Mesodermal cell (in vitro differentiated cells): ENCODE measurements around the gene SFTPD.

Experiments used
- H3K27ac ChIP-seq: 2 replicates; pipeline ENCODE4 v1.7.0; 2013; ENCODE audit warnings: mild to moderate bottlenecking, low read depth, low read length, moderate library complexity; ENCODE audit not compliant: severe bottlenecking
- H3K36me3 ChIP-seq: 2 replicates; pipeline ENCODE4 v1.7.1; 2013; ENCODE audit warnings: mild to moderate bottlenecking, low read length, moderate library complexity; ENCODE audit not compliant: control insufficient read depth, insufficient read depth
- H3K4me1 ChIP-seq: one replicate; pipeline ENCODE4 v1.7.1; 2013; ENCODE audit warnings: mild to moderate bottlenecking, low read length; ENCODE audit not compliant: insufficient read depth, control insufficient read depth, poor library complexity, severe bottlenecking
- H3K4me3 ChIP-seq: 2 replicates; pipeline ENCODE4 v1.7.0; 2013; ENCODE audit warnings: low read length, control low read depth, mild to moderate bottlenecking; ENCODE audit not compliant: insufficient read depth, poor library complexity, severe bottlenecking; ENCODE audit errors: extremely low read depth
- H3K9me3 ChIP-seq: 2 replicates; pipeline ENCODE4 v1.7.1; 2013; ENCODE audit warnings: mild to moderate bottlenecking, low read length, moderate library complexity; ENCODE audit not compliant: control insufficient read depth
- WGBS, 2 experiments: methylation state at CpG; one replicate each; pipeline ENCODE4 v1.1.5; 2013; ENCODE audit warnings: missing lambda C conversion rate in 2 of 2; ENCODE audit not compliant: insufficient coverage in 2 of 2; 5-methylcytosine and 5-hydroxymethylcytosine counted together

Gene SFTPD

GRCh38 chr10:79981450-79982361, 32.8 kb upstream of the SFTPD start:
- Histone ChIP-seq H3K4me1 (peaks cover 8% of the 10 kb centered on the region), H3K9me3 (no peaks in the 10 kb centered on the region), H3K27ac (no peak overlapping the region), H3K36me3 (no peaks in the 10 kb centered on the region), H3K4me3 (peak overlapping the region; percentile 63)
- 0 to 2% methylated on average over 55 to 81 of the region's 89 CpGs for WGBS, 2 experiments

DNA sequence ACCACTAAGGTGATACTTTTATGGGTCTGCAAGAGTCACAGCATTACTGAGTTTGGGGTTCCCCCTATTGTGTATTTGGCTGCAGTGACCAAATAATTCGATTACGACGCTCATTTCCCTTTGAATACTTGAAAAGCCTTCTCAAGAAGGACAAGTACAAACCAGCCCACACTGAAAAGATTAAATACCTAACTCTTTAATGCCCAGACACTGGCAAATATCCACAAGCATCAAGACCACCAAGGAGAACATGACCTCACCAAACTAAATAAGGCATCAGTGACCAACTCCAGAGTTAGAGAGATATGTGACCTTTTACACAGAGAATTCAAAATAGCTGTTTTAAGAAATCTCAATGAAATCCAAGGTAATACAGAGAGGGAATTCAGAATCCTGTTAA, 31.8 kb upstream of the SFTPD start:
- Histone ChIP-seq H3K4me1 (peaks cover 3% of the 10 kb centered on the region), H3K9me3 (peaks cover 5% of the 10 kb centered on the region), H3K4me3 (no peak overlapping the region), H3K27ac (no peak overlapping the region), H3K36me3 (no peaks in the 10 kb centered on the region)
- 92% methylated on average over 2 to 3 of the region's 3 CpGs for WGBS, 2 experiments

DNA sequence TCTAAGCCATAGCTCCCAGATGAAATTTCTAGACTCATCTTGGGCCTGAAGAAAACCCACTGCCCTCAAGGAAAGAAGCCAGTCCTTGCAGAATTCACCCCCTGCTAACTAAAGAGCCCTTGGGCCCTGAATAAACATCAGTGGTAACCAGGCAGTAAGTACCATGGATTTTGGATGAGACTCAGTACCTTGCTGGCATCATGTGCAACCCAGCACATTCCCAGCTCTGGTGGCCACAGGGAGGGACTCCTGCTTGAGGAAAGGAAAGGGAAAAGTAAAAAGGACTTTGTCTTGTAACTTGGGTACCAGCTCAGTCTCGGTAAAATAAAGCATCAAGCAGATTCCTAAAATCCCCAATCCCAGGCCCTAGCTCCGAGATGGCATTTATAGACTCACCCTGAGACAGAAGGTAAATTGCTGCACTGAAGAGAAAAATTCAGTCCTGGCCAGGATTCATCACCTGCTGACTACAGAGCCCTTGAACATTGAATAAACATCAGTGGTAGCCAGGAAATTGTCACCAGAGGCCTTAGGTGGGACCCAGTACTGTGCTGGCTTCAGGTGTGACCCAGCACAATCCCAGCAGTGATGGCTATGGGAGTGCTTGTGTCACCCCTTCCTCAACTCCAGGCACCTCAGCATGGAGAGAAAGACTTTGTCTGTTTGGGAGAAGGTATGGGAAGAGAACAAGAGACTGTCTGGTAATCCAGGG, 31.2 kb upstream of the SFTPD start:
- Histone ChIP-seq H3K27ac (no peak overlapping the region), H3K4me3 (no peak overlapping the region), H3K4me1 (peaks cover 3% of the 10 kb centered on the region), H3K9me3 (peaks cover 5% of the 10 kb centered on the region), H3K36me3 (no peaks in the 10 kb centered on the region)
- WGBS, 2 experiments, result 80 to 100% methylated on average over 1 of the region's 2 CpGs

DNA sequence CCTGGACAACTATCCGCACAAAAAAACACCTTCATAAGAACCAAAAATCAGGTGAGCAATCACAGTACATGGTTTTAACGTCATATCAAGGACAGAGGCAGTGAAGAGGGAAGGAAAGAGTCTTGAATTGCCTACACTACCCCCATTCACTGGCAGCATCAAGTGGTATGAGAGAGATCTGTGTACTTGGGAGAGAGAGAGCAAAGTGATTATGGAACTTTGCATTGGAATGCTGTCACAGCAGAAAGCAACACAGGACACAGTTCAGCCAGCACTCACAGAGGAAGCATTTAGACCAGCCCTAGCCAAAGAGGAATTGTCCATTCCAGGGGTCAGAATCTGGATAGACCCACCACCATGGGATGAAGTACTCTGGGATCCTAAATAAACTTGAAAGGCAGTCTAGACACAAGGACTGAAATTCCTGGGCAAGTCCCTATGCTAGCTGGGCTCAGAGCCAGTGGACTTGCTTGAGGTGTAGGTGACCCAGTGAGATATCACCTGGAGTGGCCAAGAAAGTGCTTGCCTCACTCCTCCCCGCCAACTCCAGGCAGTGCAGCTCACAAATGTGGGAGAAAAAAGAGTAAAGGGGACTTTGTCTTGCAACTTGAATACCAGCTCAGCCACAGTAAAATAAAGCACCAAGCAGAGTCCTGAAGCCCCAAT, 30.5 kb upstream of the SFTPD start:
- H3K36me3 ChIP-seq, result no peaks in the 10 kb centered on the region
- no peaks in the 10 kb centered on the region for H3K4me1 ChIP-seq
- WGBS, 2 experiments, result 83 to 100% methylated on average over 1 of the region's 3 CpGs
- H3K4me3 ChIP-seq, result no peak overlapping the region
- H3K27ac ChIP-seq, result no peak overlapping the region
- peaks cover 5% of the 10 kb centered on the region for H3K9me3 ChIP-seq

DNA sequence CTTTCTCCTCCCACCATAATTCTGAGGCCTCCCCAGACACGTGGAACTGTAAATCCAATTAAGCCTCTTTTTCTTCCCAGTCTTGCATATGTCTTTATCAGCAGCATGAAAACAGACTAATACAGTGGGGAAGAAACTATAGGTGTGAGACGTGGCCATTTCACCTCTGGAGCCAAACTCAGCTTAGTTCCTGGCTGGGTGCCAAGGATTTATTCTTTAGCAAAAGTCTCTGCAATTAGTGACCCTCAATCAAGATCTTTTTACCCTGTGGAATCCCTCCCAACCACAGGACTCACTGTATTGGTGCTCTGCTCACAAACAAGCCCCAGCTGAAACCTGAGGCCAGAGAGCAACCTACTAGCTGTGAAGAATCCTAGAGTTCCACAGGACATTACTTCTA, 28.1 kb upstream of the SFTPD start:
- Histone ChIP-seq H3K36me3 (no peaks in the 10 kb centered on the region), H3K27ac (no peak overlapping the region), H3K4me3 (no peak overlapping the region), H3K9me3 (peaks cover 5% of the 10 kb centered on the region), H3K4me1 (no peaks in the 10 kb centered on the region)
- WGBS, 2 experiments, result 86% methylated on average over 2 of the region's 2 CpGs; no CpG with 5 or more reads in 1 of the 2 experiments

GRCh38 chr10:79970062-79970461, 21.2 kb upstream of the SFTPD start:
- H3K27ac ChIP-seq, result no peak overlapping the region
- no peak overlapping the region for H3K4me3 ChIP-seq
- H3K36me3 ChIP-seq, result no peaks in the 10 kb centered on the region
- H3K9me3 ChIP-seq, result peaks cover 4% of the 10 kb centered on the region
- no peaks in the 10 kb centered on the region for H3K4me1 ChIP-seq

- WGBS, 2 experiments, result 75 to 78% methylated on average over 3 to 5 of the region's 5 CpGs
Measured at GRCh38 chr10:79947787-79948424, 999 bp downstream of the SFTPD start.

DNA sequence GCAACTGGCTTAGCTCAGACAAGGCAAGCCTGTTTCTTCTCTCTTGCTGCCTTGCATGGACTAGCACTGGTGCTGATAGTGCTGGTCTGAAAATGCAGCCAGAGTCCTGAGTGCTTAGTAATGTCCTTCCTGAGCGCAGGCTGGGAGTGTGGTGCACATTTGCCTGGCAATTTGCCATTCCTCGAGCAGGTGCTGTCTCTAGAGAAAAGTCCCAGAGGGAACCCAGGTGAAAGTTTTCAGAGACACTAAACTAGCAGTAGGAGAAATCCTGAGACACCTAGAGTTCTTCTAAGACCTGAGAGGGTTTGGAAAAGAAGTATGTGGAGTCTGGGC, 1.9 kb downstream of the SFTPD start:
- H3K9me3 ChIP-seq, result no peaks in the 10 kb centered on the region
- H3K4me3 ChIP-seq, result no peak overlapping the region
- no peaks in the 10 kb centered on the region for H3K36me3 ChIP-seq
- WGBS, 2 experiments, result 73 to 90% methylated on average over 2 of the region's 2 CpGs
- no peaks in the 10 kb centered on the region for H3K4me1 ChIP-seq
- H3K27ac ChIP-seq, result no peak overlapping the region

More at GRCh38 chr10:79947787-79948424, 999 bp downstream of the SFTPD start:
- Histone ChIP-seq H3K27ac (no peak overlapping the region), H3K4me3 (no peak overlapping the region), H3K36me3 (no peaks in the 10 kb centered on the region), H3K9me3 (no peaks in the 10 kb centered on the region), H3K4me1 (no peaks in the 10 kb centered on the region)

GRCh38 chr10:79946271-79947082, 2.4 kb downstream of the SFTPD start:
- no peak overlapping the region for H3K27ac ChIP-seq
- no peaks in the 10 kb centered on the region for H3K9me3 ChIP-seq
- 84 to 89% methylated on average over 7 to 8 of the region's 8 CpGs for WGBS, 2 experiments
- no peaks in the 10 kb centered on the region for H3K4me1 ChIP-seq
- no peaks in the 10 kb centered on the region for H3K36me3 ChIP-seq
- H3K4me3 ChIP-seq, result no peak overlapping the region
